HG03575 (cell line): ENCODE measurements around the gene ICOS.

Experiments used
- ATAC-seq: cut with Tn5 transposase; IDR thresholded peaks from one replicate; pipeline ENCODE4 v1.9.1; 2021; ENCODE audit not compliant: unreplicated experiment, insufficient number of reproducible peaks, low FRiP score; ENCODE audit errors: extremely low read depth

ICOS gene

GRCh38 chr2:203936535-203936934 is at the start of gene ICOS:
Gene ICOS (plus strand): TSS chr2:203936763. CDS start chr2:203936815, 52 bp downstream.
- ATAC-seq, result no peak

- ATAC-seq, result no peak
Measured at GRCh38 chr2:203887677-203888076, 48.9 kb upstream of the ICOS start.

GRCh38 chr2:203889542-203889941 is 47.0 kb upstream of the ICOS start:
- no peak for ATAC-seq

GRCh38 chr2:203889944-203890343 is 46.6 kb upstream of the ICOS start:
- no peak for ATAC-seq

- ATAC-seq, result no peak
Measured at GRCh38 chr2:203890733-203891132, 45.8 kb upstream of the ICOS start.

GRCh38 chr2:203891474-203891873 is 45.1 kb upstream of the ICOS start:
- no peak for ATAC-seq

- no peak for ATAC-seq
Measured at GRCh38 chr2:203892207-203892606, 44.4 kb upstream of the ICOS start.

GRCh38 chr2:203893401-203893800 is 43.2 kb upstream of the ICOS start:
- no peak for ATAC-seq

- ATAC-seq, result no peak
Measured at GRCh38 chr2:203893840-203894239, 42.7 kb upstream of the ICOS start.

- ATAC-seq, result no peak
Measured at GRCh38 chr2:203894262-203894661, 42.3 kb upstream of the ICOS start.

- ATAC-seq, result no peak
Measured at GRCh38 chr2:203897544-203897943, 39.0 kb upstream of the ICOS start.

GRCh38 chr2:203898657-203899056 is 37.9 kb upstream of the ICOS start:
- no peak for ATAC-seq

GRCh38 chr2:203900253-203900652 is 36.3 kb upstream of the ICOS start:
- ATAC-seq, result no peak

GRCh38 chr2:203904022-203904421 is 32.5 kb upstream of the ICOS start:
- ATAC-seq, result no peak

GRCh38 chr2:203905656-203906055 is 30.9 kb upstream of the ICOS start:
- no peak for ATAC-seq

- ATAC-seq, result no peak
Measured at GRCh38 chr2:203908066-203908796, 28.3 kb upstream of the ICOS start.

- ATAC-seq, result no peak
Measured at GRCh38 chr2:203908797-203909185, 27.8 kb upstream of the ICOS start.

- ATAC-seq, result no peak
Measured at GRCh38 chr2:203909261-203909967, 27.1 kb upstream of the ICOS start.

- ATAC-seq, result no peak
Measured at GRCh38 chr2:203909974-203910373, 26.6 kb upstream of the ICOS start.

- ATAC-seq, result no peak
Measured at GRCh38 chr2:203913947-203914346, 22.6 kb upstream of the ICOS start.
